HG03354 (cell line): ENCODE measurements around the gene IFT43.

Source experiments
- ATAC-seq: cut with Tn5 transposase; IDR thresholded peaks from one replicate; pipeline ENCODE4 v1.9.1; 2021; ENCODE audit warnings: mild to moderate bottlenecking; ENCODE audit not compliant: unreplicated experiment, poor library complexity, severe bottlenecking

The IFT43 gene

DNA sequence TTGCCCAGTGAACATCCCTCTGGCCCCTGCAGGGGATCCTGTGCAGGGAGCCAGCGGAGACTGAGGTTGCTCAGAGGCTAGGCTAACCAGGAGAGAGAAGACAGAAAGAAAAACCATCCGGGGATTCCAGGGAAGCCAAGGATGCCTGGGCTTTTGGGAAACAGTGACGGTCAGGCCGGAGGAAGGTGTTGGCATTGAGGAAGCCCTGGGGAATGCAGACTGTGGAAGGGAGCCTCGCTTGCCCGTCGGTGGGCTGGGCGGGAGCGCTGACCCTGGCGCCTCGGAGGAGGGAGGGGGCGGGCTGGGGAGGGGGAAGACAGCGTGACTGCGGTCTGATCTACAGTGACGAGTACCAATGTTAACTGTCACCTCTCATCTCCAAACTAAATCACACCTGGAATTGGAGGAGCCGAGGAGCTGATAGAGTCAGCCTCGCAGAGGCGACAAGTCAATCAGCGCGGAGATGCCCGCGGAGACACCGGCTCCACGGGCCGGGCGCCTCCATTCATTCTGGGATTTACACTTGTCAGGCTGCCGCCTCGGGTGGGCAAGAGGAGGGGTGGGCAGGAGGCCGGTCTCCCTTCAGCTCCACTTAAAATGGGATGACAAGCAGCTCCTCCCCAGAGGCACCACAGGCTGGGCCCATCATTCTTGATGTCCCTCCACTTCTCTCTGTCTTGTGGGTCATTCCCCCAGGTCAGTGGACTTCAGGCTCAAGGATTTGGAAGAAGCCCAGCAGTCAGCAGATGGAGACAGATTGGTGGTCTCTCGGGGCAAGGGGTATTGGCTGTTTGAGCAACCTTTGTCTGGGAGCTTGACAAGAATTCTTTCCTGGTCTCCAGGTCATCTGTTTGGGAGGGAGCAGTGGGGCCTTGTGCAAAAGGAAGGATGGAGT, 145.8 kb downstream of the IFT43 start:
- no peak for ATAC-seq

DNA sequence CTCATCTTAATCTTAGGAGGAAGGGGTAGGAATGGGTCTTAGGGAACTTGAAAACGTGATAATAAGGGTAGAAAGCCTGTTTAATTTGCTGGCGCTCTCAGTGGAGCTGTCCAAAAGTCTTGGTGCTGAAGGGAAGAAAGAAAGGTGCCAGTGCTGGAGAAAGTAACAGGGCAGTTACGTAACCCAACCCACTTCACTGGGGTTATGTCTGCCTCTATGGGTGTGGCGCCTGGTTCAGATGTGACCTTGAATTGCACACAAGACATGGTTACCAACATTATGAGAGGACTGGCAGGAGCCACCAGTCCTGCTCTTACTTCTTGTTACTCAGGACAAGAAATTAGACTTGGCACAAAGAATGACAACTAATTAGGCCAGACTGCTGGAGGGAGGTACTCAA, 147.5 kb downstream of the IFT43 start:
- no peak for ATAC-seq
